Esophagus muscularis mucosa (tissue), 4 donors: ENCODE data around the gene LIX1L. TPM values are rescaled to one million over a fixed set of nuclear protein-coding genes. Genes with fewer than 3 reads are reported as not detected.

Experiments used
- DNase-seq: peaks from one replicate; pipeline ENCODE4 v3.0.0-alpha.2; 2017; ENCODE audit errors: extremely low spot score
- H3K27ac ChIP-seq, 4 donors: fragments of 200-600 bp; sonication (generic); replicated peaks in 1 of 4; 1 replicate in 3 of 4; 2 replicates in 1 of 4; pipeline ENCODE4 v1.5.1; 2016 to 2019; ENCODE audit warnings: mild to moderate bottlenecking in 1 of 4
- H3K27me3 ChIP-seq, 4 donors: fragments of 200-600 bp; sonication (generic); one replicate each; pipeline versions ENCODE4 v1.5.1 to v1.6.0; 2016 to 2019
- H3K36me3 ChIP-seq, 4 donors: fragments of 200-600 bp; sonication (generic); one replicate each; pipeline ENCODE4 v1.5.1; 2016 to 2019
- H3K4me1 ChIP-seq, 4 donors: fragments of 200-600 bp; sonication (generic); one replicate each; pipeline ENCODE4 v1.5.1; 2016 to 2019
- H3K4me3 ChIP-seq, 4 donors: fragments of 200-600 bp; sonication (generic); 1 replicate in 2 of 4; 2 replicates in 2 of 4; pipeline ENCODE4 v1.5.1; 2016 to 2019; ENCODE audit warnings: mild to moderate bottlenecking in 4 of 4, moderate library complexity in 1 of 4
- H3K9me3 ChIP-seq, 4 donors: fragments of 200-600 bp; sonication (generic); 1 replicate in 3 of 4; 2 replicates in 1 of 4; pipeline ENCODE4 v1.5.1; 2016 to 2019
- EP300 ChIP-seq: sonication (generic); formaldehyde crosslinking; IDR thresholded peaks from one replicate; pipeline ENCODE4 v1.6.1; 2017; ENCODE audit warnings: antibody characterized with exemption
- POLR2A ChIP-seq: fragments of 450-650 bp; IDR thresholded peaks from one replicate; pipeline ENCODE4 v1.6.1; 2017; ENCODE audit warnings: antibody characterized with exemption, moderate library complexity, mild to moderate bottlenecking, low read depth
- POLR2AphosphoS5 ChIP-seq, 2 donors: sonication (generic); formaldehyde crosslinking; IDR thresholded peaks; one replicate each; pipeline ENCODE4 v1.6.1; 2017; ENCODE audit warnings: antibody characterized with exemption in 2 of 2
- WGBS: methylation state at CpG from one replicate; pipeline ENCODE4 v1.1.5; 2018; 5-methylcytosine and 5-hydroxymethylcytosine counted together
- intact Hi-C: fragments of 100-400 bp; cut with DNase I; formaldehyde crosslinking; loops from one replicate; pipeline ENCODE4 v1.15.1; 2023
- total RNA-seq, 4 donors: library from RNA; depleted of rRNA; stranded (reverse); fragments of >200 nt; gene quantifications; one replicate each; pipeline versions ENCODE4 v1.1.0 to v1.2.1, GENCODE V29; 2016
- TF ChIP-seq, protein P1 (sequence below), 3 experiments: fragments of 200-600 bp in 2 of 3; fragments of 450-650 bp in 1 of 3; sonication (generic) in 2 of 3; IDR thresholded peaks; one replicate each; pipeline ENCODE4 v1.5.1; 2017 to 2019; ENCODE audit warnings: antibody characterized with exemption in 3 of 3, mild to moderate bottlenecking in 2 of 3, moderate library complexity in 1 of 3

LIX1L gene
- total RNA-seq, 4 donors from 2014 or later = 33.2 to 55.0 (median 41.7) TPM

DNA sequence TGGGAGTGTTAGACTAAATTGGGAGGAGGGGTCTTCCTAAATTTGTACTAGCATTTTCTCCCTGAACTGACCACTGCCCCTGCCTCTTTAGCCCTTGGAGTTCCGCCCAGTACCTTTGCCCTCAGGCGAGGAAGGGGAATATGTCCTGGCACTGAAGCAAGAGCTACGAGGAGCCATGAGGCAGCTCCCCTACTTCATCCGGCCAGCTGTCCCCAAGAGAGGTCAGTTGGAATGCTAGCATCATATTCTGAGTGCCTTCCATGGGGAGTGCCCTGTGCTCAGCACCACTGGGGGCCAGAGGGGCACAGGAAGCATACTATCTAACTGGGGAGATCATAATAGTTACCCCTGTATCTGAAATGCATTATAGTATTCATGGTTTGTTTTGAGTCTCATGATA lies 17.4 kb upstream of the LIX1L start:
- intact Hi-C loops = no loop called here
- 91% methylated on average over 4 of the region's 4 CpGs for WGBS
- no peak overlapping the region for H3K4me3 ChIP-seq
- no peak for TF ChIP-seq POLR2A
- no peak for TF ChIP-seq POLR2AphosphoS5 (IDR thresholded peaks at IDR 0.05)
- TF ChIP-seq EP300 = no peak
- TF ChIP-seq, protein P1, sequence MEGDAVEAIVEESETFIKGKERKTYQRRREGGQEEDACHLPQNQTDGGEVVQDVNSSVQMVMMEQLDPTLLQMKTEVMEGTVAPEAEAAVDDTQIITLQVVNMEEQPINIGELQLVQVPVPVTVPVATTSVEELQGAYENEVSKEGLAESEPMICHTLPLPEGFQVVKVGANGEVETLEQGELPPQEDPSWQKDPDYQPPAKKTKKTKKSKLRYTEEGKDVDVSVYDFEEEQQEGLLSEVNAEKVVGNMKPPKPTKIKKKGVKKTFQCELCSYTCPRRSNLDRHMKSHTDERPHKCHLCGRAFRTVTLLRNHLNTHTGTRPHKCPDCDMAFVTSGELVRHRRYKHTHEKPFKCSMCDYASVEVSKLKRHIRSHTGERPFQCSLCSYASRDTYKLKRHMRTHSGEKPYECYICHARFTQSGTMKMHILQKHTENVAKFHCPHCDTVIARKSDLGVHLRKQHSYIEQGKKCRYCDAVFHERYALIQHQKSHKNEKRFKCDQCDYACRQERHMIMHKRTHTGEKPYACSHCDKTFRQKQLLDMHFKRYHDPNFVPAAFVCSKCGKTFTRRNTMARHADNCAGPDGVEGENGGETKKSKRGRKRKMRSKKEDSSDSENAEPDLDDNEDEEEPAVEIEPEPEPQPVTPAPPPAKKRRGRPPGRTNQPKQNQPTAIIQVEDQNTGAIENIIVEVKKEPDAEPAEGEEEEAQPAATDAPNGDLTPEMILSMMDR (IDR thresholded peaks at IDR 0.05) = no peak
- H3K4me1 ChIP-seq = peaks cover 25 to 34% (median 32%) of the 10 kb centered on the region in 4 donors
- H3K27ac ChIP-seq = no peak overlapping the region
- no peaks in the 10 kb centered on the region for H3K27me3 ChIP-seq
- DNase-seq = no peak
- no peaks in the 10 kb centered on the region for H3K9me3 ChIP-seq
- H3K36me3 ChIP-seq = peaks cover 0 to 12% (median 5%) of the 10 kb centered on the region in 4 donors

GRCh38 chr1:145974721-145975120 lies 16.9 kb upstream of the LIX1L start:
- intact Hi-C loops = no loop called here
- Histone ChIP-seq H3K36me3 (peaks cover 0 to 12% (median 5%) of the 10 kb centered on the region in 4 donors), H3K4me1 (peaks cover 20 to 29% (median 27%) of the 10 kb centered on the region in 4 donors), H3K27ac (no peak overlapping the region), H3K9me3 (no peaks in the 10 kb centered on the region), H3K4me3 (no peak overlapping the region), H3K27me3 (no peaks in the 10 kb centered on the region)
- TF ChIP-seq, protein P1 (IDR thresholded peaks at IDR 0.05) = no peak
- TF ChIP-seq EP300 (no peak), POLR2AphosphoS5 (IDR thresholded peaks at IDR 0.05) (no peak), POLR2A (no peak)
- 83% methylated on average over 7 of the region's 7 CpGs for WGBS
- no peak for DNase-seq

- H3K27ac ChIP-seq = no peak overlapping the region
- peaks cover 0 to 1% (median under 1%) of the 10 kb centered on the region in 4 donors for H3K9me3 ChIP-seq
- TF ChIP-seq, protein P1 (IDR thresholded peaks at IDR 0.05) = no peak
- TF ChIP-seq POLR2A (no peak), POLR2AphosphoS5 (IDR thresholded peaks at IDR 0.05) (no peak), EP300 (no peak)
- 71% methylated on average over 7 of the region's 7 CpGs for WGBS
- H3K4me1 ChIP-seq = peaks cover 5 to 9% (median 7%) of the 10 kb centered on the region in 4 donors
- H3K36me3 ChIP-seq = peaks cover 0 to 12% (median 5%) of the 10 kb centered on the region in 4 donors
- no peak overlapping the region for H3K4me3 ChIP-seq
- H3K27me3 ChIP-seq = no peaks in the 10 kb centered on the region
- intact Hi-C loops = no loop called here
- DNase-seq = no peak
Observed at GRCh38 chr1:145972580-145972979, 14.8 kb upstream of the LIX1L start.

DNA sequence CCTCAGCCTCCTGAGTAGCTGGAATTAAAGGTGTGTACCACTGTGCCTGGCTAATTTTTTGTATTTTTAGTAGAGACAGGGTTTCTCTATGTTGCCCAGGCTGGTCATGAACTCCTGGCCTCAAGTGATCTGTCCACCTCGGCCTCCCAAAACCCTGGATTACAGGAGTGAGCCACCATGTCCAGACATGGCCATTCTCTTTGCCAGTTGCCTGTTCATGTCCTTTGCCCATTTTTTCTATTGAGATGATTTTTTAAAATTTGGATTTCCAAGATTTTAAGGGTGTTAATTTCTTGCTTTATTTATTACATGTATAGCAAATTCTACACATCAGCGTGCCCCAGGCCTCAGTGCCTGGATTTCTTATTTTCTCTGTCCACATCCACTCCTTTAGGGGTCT lies 9.5 kb upstream of the LIX1L start:
- peaks cover 19 to 40% (median 38%) of the 10 kb centered on the region in 4 donors for H3K4me1 ChIP-seq
- no peaks in the 10 kb centered on the region for H3K36me3 ChIP-seq
- H3K4me3 ChIP-seq = no peak overlapping the region
- H3K9me3 ChIP-seq = peaks cover 0 to 9% (median 3%) of the 10 kb centered on the region in 4 donors
- H3K27ac ChIP-seq = no peak overlapping the region
- H3K27me3 ChIP-seq = no peaks in the 10 kb centered on the region
- no peak for TF ChIP-seq POLR2AphosphoS5 (IDR thresholded peaks at IDR 0.05)
- no peak for DNase-seq
- intact Hi-C loops = no loop called here
- 95% methylated on average over 2 of the region's 2 CpGs for WGBS

DNA sequence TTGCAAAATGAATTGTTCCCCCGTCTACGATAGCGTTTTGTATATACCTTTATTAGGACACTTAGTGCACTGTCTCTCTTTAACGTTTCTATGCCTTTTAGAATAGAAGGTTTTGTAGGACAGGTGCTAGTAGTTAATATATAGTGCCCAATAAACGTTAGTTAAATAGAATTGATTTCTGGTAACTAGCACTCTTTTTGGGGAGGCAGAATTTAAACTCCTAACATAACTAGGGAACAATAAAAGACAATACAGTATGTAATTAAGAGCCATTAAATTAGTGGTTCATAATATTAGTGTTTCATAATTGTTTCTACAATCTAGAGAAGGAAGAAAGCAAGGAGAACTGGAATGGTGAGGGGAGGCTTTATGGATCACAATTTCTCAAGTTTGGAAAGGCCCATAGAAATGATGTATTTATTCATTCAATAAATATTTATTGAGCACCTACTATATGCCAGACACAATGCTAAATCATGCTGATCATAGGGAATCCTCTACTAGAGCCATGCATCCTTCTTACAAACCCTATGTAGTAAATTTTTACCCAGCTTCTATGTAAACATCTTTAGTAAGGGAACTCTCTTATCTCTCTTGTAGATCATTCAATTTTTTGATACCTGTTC lies 7.4 kb upstream of the LIX1L start:
- Histone ChIP-seq H3K27ac (peak overlapping the region; percentile 98 to 100 (median 98)), H3K4me1 (peaks cover 20 to 56% (median 54%) of the 10 kb centered on the region in 4 donors)
- no peak for TF ChIP-seq EP300
- no peak for TF ChIP-seq POLR2AphosphoS5 (IDR thresholded peaks at IDR 0.05)
- TF ChIP-seq POLR2A = no peak
- TF ChIP-seq, protein P1 (IDR thresholded peaks at IDR 0.05) = no peak

More for the DNA sequence above, 7.4 kb upstream of the LIX1L start:
- peaks cover 0 to 9% (median 3%) of the 10 kb centered on the region in 4 donors for H3K9me3 ChIP-seq
- WGBS = 2% methylated on average over 5 of the region's 5 CpGs
- no peak for DNase-seq
- intact Hi-C loops = no loop called here
- no peaks in the 10 kb centered on the region for H3K36me3 ChIP-seq
- H3K27me3 ChIP-seq = no peaks in the 10 kb centered on the region
- H3K4me3 ChIP-seq = peak overlapping the region; percentile 58 to 76 (median 68)
